Kidney (tissue), 22 donors: ENCODE measurements around the gene C1orf21. TPM values are rescaled to one million over a fixed set of nuclear protein-coding genes. Genes with fewer than 3 reads are reported as not detected.
A peak's percentile ranks its signal among the peaks of the same experiment; 100 is the strongest.
"Not testable (repeated sequence)": the region's sequence is repeated elsewhere in the genome, so short reads cannot be mapped to it uniquely, and the experiment has no call there.

Experiments
- DNase-seq, 5 donors: peaks; one replicate each; pipeline ENCODE4 v3.0.0-alpha.2; 2013 to 2020
- FAIRE-seq: peaks from 2 replicates; lab custom pipeline; 2012; peaks lifted over from hg19 to GRCh38; lab: Jason Lieb, UNC
- H3K27ac ChIP-seq, 2 donors: one replicate each; pipeline ENCODE4 v1.7.0; 2013; ENCODE audit warnings: low read depth in 2 of 2, low read length in 2 of 2, inconsistent platforms in 1 of 2
- H3K27me3 ChIP-seq: one replicate; pipeline ENCODE4 v1.7.1; 2013; ENCODE audit warnings: low read length, inconsistent platforms; ENCODE audit not compliant: control insufficient read depth, insufficient read depth
- H3K36me3 ChIP-seq, 3 donors: one replicate each; pipeline versions ENCODE4 v1.7.0 to v1.7.1; 2013; ENCODE audit warnings: low read length in 3 of 3, control low read depth in 1 of 3, inconsistent platforms in 1 of 3; ENCODE audit not compliant: insufficient read depth in 3 of 3, control insufficient read depth in 2 of 3
- H3K4me1 ChIP-seq, 3 donors: one replicate each; pipeline versions ENCODE4 v1.7.0 to v1.7.1; 2013; ENCODE audit warnings: low read length in 3 of 3, inconsistent platforms in 1 of 3, low read depth in 1 of 3; ENCODE audit not compliant: control insufficient read depth in 2 of 3, insufficient read depth in 2 of 3
- H3K4me3 ChIP-seq, 3 donors: one replicate each; pipeline versions ENCODE4 v1.7.0 to v1.8.1; 2013; ENCODE audit warnings: low read length in 3 of 3, control low read depth in 1 of 3, inconsistent platforms in 1 of 3
- H3K9ac ChIP-seq, 3 donors: one replicate each; pipeline versions ENCODE4 v1.7.0 to v1.7.1; 2013; ENCODE audit warnings: low read length in 3 of 3, control low read depth in 1 of 3, inconsistent platforms in 1 of 3
- H3K9me3 ChIP-seq, 3 donors: one replicate each; pipeline versions ENCODE4 v1.7.0 to v1.7.1; 2013; ENCODE audit warnings: low read length in 3 of 3, control low read depth in 1 of 3, inconsistent platforms in 1 of 3; ENCODE audit not compliant: control insufficient read depth in 2 of 3, insufficient read depth in 1 of 3
- CTCF ChIP-seq: IDR thresholded peaks from 3 replicates; pipeline ENCODE4 v1.5.1; 2012; ENCODE audit warnings: mild to moderate bottlenecking, moderate library complexity, borderline replicate concordance; ENCODE audit not compliant: insufficient read depth; ENCODE audit errors: extremely low read depth
- intact Hi-C: fragments of 100-400 bp; cut with DNase I; formaldehyde crosslinking; loops from one replicate; pipeline ENCODE4 v1.11.1; 2022
- long read RNA-seq, 10 donors: library from polyadenylated mRNA in 1 of 10; unstranded in 1 of 10; transcript quantifications; one replicate each; pipeline ENCODE4 v2.0.0 and lab custom pipeline, GENCODE V29; 2021 to 2026
- polyA plus RNA-seq: library from polyadenylated mRNA; stranded (reverse); fragments of 350-450 nt; fragmentation: Illumina TruSeq; extraction: RNeasy Lipid Tissue Mini Kit (QIAGEN cat#74804); gene quantifications from one replicate; pipeline ENCODE4 v1.2.3, GENCODE V29; 2014; ENCODE audit warnings: low read depth, low replicate concordance; ENCODE audit not compliant: insufficient read depth
- total RNA-seq: library from RNA; stranded (reverse); fragmentation: NEBNext Ultra II Directional; extraction: Animal tissue kit (Norgen Biotek cat#: 25700); gene quantifications from one replicate; pipeline ENCODE4 v1.2.1, GENCODE V29; 2021
- donor health status: control.
- donor health status: control.
- donor health status: control.
- donor health status: control.
- donor health status: control.
- donor health status: DM: yes; HTN: yes; CAD: no.
- donor health status: Normal renal cell carcinoma (clear cell type).

Gene C1orf21
- 18.3 TPM for total RNA-seq
- polyA plus RNA-seq: 18.6 TPM
- long read RNA-seq, donor 1, full-length matches to known transcripts: 12 of 12 reads
- long read RNA-seq, donor 1, partial matches to known transcripts: 0 of 12 reads
- long read RNA-seq, donor 1, other reads (novel, unspliced or antisense): 0 of 12 reads
- long read RNA-seq, donor 2, full-length matches to known transcripts: 6 of 6 reads
- long read RNA-seq, donor 2, partial matches to known transcripts: 0 of 6 reads
- long read RNA-seq, donor 2, other reads (novel, unspliced or antisense): 0 of 6 reads
- long read RNA-seq, donor 3, full-length matches to known transcripts: 7 of 7 reads
- long read RNA-seq, donor 3, partial matches to known transcripts: 0 of 7 reads
- long read RNA-seq, donor 3, other reads (novel, unspliced or antisense): 0 of 7 reads
- long read RNA-seq, donor 4, full-length matches to known transcripts: 9 of 9 reads
- long read RNA-seq, donor 4, partial matches to known transcripts: 0 of 9 reads
- long read RNA-seq, donor 4, other reads (novel, unspliced or antisense): 0 of 9 reads
- long read RNA-seq, donor 5, full-length matches to known transcripts: 2 of 2 reads
- long read RNA-seq, donor 5, partial matches to known transcripts: 0 of 2 reads
- long read RNA-seq, donor 5, other reads (novel, unspliced or antisense): 0 of 2 reads
- long read RNA-seq, donor 6, full-length matches to known transcripts: 19 of 19 reads
- long read RNA-seq, donor 6, partial matches to known transcripts: 0 of 19 reads
- long read RNA-seq, donor 6, other reads (novel, unspliced or antisense): 0 of 19 reads
- long read RNA-seq, donor 7, full-length matches to known transcripts: 2 of 4 reads
- long read RNA-seq, donor 7, partial matches to known transcripts: 0 of 4 reads
- long read RNA-seq, donor 7, other reads (novel, unspliced or antisense): 2 of 4 reads
- long read RNA-seq, donor 8, full-length matches to known transcripts: 17 of 17 reads
- long read RNA-seq, donor 8, partial matches to known transcripts: 0 of 17 reads
- long read RNA-seq, donor 8, other reads (novel, unspliced or antisense): 0 of 17 reads
- long read RNA-seq, donor 9, full-length matches to known transcripts: 4 of 4 reads
- long read RNA-seq, donor 9, partial matches to known transcripts: 0 of 4 reads
- long read RNA-seq, donor 9, other reads (novel, unspliced or antisense): 0 of 4 reads
- long read RNA-seq, donor 10, full-length matches to known transcripts: 7 of 7 reads
- long read RNA-seq, donor 10, partial matches to known transcripts: 0 of 7 reads
- long read RNA-seq, donor 10, other reads (novel, unspliced or antisense): 0 of 7 reads

- FAIRE-seq (no peak), DNase-seq (peak; percentile 95 to 98 (median 96))
- intact Hi-C loops: no loop called here
- Histone ChIP-seq H3K27ac (peak within 1 kb of the TSS; percentile 32 to 56), H3K4me1 (peaks cover 0 to 6% (median 0%) of the 10 kb centered on the region in 3 donors), H3K9ac (peak within 1 kb of the TSS; percentile 61 to 77 (median 66)), H3K27me3 (no peaks in the 10 kb centered on the region), H3K4me3 (peak within 1 kb of the TSS; percentile 79 to 88 (median 82)), H3K9me3 (no peaks in the 10 kb centered on the region), H3K36me3 (no peaks in the 10 kb centered on the region)
- TF ChIP-seq CTCF: no peak
These were observed at the start of gene C1orf21 for GRCh38 chr1:184386312-184387068. C1orf21 (plus strand) TSS chr1:184387029; CDS start chr1:184477510, 90,481 bp downstream.

- FAIRE-seq, intact Hi-C loops: not testable (repeated sequence)
These were observed 49.0 kb upstream of the C1orf21 start for GRCh38 chr1:184337865-184338264.

GRCh38 chr1:184340984-184341383 lies 45.8 kb upstream of the C1orf21 start:
- no peak overlapping the region for H3K27ac ChIP-seq
- H3K9ac ChIP-seq: no peak overlapping the region
- DNase-seq (no peak), FAIRE-seq (no peak)
- intact Hi-C loops: no loop called here
- H3K9me3 ChIP-seq: peaks cover 0 to 5% (median 0%) of the 10 kb centered on the region in 3 donors
- H3K27me3 ChIP-seq: no peaks in the 10 kb centered on the region
- H3K4me1 ChIP-seq: no peaks in the 10 kb centered on the region
- H3K36me3 ChIP-seq: no peaks in the 10 kb centered on the region
- no peak for TF ChIP-seq CTCF
- no peak overlapping the region for H3K4me3 ChIP-seq

More at GRCh38 chr1:184337865-184338264, 49.0 kb upstream of the C1orf21 start:
- DNase-seq, H3K9ac ChIP-seq, H3K9me3 ChIP-seq, H3K36me3 ChIP-seq, H3K4me1 ChIP-seq, H3K27ac ChIP-seq, H3K4me3 ChIP-seq, H3K27me3 ChIP-seq: not testable (repeated sequence)
